GM21381 (cell line): ENCODE data around the gene LCN2.
"Not testable (repeated sequence)": the region's sequence is repeated elsewhere in the genome, so short reads cannot be mapped to it uniquely, and the experiment has no call there.

Source experiments
- ATAC-seq: cut with Tn5 transposase; IDR thresholded peaks from one replicate; pipeline ENCODE4 v1.9.1; 2021; ENCODE audit warnings: mild to moderate bottlenecking, moderate library complexity; ENCODE audit not compliant: unreplicated experiment

The LCN2 gene

DNA sequence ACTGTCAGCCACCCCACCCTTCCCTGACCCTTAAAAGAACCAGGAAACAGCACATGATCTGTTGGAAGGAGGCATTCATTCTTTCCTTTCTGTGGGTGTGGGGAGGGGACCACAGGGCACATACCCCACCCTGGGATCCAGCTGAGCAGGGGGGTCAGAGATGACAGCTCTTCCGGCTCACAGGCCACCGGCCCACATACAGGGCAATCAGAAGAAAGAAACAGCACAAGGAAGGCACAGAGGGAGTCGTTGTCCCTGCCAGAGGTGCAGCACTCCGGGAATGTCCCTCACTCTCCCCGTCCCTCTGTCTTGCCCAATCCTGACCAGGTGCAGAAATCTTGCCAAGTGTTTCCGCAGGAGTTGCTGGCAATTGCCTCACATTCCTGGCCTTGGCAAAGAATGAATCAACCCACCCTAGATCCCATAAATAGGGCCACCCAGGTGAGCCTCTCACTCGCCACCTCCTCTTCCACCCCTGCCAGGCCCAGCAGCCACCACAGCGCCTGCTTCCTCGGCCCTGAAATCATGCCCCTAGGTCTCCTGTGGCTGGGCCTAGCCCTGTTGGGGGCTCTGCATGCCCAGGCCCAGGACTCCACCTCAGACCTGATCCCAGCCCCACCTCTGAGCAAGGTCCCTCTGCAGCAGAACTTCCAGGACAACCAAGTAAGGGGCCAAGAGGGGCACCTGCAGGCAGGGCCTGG is at the start of gene LCN2:
TSS of gene LCN2 (plus strand) at position 453 of the 701 bp plus-strand sequence. CDS start at position 526, 73 bp downstream.
- ATAC-seq = no peak

DNA sequence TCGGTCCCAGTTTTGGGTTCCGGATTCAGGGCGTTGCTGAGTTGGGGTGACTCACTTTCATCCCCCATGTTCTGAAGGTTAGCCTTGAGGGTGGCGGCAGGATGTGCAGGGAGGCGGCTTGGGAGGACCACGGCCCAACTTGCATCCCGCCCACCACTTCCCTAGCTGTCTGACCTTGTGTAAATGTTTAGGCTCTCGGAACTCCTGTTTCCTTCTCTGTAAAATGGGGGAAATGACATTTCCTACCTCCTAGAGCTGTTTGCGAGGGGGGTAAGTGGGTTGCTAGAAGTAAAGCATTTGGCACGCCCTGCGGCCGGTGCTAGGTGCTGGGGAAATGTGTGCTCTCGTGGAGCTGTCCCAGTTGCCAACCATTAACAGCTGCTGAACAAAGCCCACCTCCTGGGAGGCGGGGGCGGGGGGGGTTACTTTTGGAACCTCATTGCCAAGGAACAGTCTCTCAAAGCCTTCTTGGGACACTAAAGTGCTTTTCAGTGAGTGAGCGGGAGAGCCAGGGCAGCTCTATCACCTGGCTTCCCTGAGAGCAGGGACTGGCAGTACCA is 49.2 kb upstream of the LCN2 start:
- no peak for ATAC-seq

DNA sequence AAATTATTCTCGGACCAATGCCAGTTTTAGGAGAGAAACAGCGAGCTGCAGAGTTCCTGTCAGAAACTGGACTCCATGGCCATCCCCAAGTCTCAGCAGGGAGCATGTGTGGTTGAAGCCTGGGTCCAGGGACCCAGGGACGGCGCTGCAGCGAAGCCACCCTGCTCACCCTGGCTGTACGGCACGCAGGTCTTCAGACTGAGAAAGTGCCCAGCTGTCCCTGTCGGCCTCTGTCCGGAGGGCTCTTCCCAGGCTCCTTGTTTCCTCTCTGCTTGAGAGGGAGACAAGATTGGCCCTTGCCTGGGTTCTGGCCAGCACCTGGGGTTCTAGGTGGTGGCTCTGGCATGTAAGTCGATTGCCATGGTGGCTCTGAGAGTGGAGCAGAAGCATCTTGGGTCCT is 48.7 kb upstream of the LCN2 start:
- no peak for ATAC-seq

DNA sequence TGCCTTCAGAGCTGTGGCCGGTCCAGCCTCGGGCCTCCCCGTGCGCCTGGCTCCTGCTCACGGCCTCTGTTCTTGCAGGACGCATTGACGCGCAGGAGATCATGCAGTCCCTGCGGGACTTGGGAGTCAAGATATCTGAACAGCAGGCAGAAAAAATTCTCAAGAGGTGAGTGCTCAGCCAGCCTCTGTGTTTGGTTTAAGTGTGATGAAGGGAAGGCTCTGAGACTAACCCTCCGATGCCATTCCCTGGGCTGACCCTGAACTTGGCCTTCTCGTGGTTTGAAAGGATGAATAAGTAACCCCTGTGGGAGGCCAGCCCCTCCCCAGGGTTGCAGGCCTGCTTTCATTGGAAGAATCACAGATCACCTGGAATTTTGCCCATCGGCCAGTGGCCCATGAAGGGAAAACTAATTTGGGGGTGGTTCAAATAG is 48.0 kb upstream of the LCN2 start:
- no peak for ATAC-seq

DNA sequence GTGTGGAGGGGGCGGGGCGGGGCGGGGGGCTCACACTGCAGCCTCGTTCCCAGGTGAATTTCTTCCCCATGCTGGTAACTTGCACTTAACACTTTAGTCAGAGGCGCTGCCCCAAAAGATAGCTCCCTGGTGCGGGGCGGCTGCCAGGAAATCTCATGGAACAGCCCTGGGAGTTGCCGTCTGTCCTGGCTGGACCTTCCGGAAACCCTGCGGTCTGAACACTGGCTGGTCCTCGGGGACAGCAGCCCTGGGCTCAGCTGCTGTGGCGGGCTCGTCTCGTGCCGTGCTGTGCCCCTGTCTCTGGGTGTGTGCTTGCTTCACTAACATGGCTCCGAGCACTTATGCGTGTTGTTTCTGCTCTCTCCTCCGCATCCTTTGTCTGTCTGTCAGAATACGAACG is 47.6 kb upstream of the LCN2 start:
- no peak for ATAC-seq

DNA sequence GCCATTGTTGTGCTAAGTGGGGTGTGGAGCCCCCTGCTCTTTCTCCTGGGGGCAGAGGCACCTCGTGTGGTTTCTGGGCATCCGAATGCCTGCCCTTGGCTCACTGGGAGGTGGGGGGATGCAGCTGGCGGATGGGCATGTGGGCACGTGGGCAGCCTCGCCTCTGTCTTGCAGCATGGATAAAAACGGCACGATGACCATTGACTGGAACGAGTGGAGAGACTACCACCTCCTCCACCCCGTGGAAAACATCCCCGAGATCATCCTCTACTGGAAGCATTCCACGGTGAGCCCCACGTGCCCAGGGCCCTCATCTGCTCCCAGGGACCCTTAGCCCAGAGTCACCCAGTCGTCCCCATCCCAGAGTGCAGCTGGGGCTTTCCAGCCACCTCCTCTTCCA is 47.1 kb upstream of the LCN2 start:
- ATAC-seq = no peak

DNA sequence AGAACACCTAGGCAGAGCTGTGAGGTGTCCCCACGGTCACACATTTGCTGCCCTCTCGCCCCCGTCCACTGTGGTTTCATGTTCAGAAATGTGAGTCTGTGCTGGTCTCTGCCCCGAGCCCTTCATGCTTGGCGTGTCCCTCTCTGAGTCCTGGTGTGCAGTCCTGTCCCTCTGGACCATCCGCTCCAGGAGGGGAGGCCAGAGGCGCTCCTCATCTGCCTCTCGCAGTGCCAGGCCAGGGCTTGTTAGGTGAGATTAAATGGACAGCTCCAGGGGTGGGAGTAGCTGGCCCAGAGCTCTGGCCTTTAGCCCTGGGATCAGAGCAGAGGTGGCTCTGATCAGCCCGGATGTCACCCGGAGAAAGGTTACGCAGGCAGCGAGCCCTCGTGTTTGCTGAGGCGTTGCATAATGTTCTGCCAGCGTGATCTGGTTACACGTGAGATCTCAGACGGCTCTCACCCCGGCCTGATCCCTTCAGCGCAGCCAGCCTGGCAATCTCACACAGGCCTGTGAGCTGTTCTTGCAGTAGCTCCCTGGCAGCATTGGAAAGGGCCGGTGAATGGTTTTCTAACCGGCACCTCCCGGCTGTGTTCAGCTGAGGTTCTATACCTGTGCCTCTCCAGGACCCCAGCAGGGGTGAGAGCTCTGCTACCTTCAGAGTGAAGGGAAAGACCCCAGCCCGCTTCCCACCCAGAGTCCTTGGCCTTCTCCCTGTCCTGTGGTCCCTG is 46.2 kb upstream of the LCN2 start:
- no peak for ATAC-seq

DNA sequence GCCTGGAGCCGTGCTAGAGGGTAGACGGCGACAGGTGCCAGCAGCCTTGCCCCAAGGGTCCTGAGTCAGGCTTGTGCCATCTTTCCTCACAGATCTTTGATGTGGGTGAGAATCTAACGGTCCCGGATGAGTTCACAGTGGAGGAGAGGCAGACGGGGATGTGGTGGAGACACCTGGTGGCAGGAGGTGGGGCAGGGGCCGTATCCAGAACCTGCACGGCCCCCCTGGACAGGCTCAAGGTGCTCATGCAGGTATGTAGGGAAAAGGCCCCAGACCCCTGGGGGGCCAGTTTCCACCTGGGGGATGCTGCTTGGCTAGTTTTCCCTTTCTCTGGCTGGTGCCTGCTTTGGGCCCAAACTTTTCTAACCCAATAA is 45.7 kb upstream of the LCN2 start:
- no peak for ATAC-seq

DNA sequence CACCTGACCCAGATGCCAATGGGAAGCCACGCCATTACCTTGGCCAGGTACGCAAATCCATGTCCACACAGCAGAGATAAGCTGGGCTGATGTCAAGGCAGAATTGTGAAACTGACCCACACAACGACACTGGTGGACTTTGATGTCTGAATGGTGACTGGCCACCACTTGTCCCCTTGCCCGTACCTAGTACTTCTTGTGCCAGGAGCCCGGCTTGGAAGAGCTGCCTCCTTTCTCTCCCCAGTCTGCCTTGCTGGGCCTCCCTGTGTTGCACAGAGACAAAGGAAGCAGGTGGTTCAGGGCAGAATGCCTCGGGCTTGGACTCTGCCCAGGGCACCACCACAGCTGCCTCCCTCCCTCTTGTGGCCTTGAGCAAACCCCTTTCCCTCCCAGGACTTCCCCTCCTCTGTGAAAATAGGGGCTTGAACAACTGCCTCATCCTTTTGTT is 45.1 kb upstream of the LCN2 start:
- ATAC-seq = no peak

DNA sequence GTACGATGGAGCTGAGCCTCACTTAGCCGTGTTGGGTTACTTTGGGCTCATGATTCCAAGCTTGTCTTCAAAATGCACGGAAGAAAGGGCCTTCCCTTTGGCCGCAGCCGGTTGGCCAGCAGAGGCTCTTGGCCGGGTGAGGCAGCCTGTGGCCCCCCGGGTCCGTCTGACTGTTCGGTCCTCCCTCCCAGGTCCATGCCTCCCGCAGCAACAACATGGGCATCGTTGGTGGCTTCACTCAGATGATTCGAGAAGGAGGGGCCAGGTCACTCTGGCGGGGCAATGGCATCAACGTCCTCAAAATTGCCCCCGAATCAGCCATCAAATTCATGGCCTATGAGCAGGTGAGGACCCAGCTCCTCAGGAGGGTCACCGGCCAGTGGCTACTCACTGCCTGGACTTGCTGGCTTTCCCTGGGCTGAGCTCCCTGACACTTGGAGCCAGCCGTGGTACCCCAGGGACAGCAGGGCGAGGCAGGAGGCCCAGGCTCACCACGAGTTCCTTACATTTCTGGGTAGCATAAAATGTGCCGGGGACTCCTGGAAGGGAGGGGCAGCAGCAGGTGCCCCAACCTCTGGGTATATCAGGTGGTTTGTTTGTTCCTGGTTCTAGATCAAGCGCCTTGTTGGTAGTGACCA is 43.6 kb upstream of the LCN2 start:
- no peak for ATAC-seq

DNA sequence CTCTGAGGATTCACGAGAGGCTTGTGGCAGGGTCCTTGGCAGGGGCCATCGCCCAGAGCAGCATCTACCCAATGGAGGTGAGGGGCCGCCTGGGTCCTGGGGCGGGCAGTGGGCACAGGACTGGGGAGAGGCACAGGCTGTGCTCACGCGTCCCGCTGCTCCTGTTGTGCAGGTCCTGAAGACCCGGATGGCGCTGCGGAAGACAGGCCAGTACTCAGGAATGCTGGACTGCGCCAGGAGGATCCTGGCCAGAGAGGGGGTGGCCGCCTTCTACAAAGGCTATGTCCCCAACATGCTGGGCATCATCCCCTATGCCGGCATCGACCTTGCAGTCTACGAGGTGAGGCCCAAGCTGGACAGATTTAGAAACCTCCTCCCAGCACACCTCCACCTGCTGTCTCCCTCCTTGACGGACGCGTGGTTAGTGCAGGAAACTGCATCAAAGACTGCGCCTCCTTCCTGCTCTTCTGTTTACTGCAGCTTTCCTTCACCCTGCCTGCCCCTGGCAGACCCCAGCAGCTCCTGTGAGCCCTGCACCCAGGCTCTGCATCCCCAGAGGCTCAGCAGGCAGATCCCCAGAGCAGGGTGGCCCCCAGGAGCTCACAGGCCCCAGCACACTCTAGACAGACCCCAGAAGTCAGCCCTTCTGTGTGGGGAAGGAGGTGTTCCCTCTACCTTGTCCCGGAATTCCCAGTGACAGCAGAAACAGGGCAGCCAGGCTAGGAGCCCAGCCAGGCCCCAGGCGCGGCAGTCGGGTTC is 42.9 kb upstream of the LCN2 start:
- no peak for ATAC-seq

DNA sequence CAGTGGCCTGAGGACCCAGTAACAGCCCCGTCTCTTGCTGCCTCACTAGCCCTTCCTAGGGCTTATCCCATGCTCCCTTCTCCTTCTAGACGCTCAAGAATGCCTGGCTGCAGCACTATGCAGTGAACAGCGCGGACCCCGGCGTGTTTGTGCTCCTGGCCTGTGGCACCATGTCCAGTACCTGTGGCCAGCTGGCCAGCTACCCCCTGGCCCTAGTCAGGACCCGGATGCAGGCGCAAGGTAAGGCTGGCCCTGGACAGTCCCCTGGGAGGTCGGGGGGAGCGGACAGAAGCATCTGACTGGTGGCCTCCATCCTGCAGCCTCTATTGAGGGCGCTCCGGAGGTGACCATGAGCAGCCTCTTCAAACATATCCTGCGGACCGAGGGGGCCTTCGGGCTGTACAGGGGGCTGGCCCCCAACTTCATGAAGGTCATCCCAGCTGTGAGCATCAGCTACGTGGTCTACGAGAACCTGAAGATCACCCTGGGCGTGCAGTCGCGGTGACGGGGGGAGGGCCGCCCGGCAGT is 42.2 kb upstream of the LCN2 start:
- ATAC-seq = no peak

DNA sequence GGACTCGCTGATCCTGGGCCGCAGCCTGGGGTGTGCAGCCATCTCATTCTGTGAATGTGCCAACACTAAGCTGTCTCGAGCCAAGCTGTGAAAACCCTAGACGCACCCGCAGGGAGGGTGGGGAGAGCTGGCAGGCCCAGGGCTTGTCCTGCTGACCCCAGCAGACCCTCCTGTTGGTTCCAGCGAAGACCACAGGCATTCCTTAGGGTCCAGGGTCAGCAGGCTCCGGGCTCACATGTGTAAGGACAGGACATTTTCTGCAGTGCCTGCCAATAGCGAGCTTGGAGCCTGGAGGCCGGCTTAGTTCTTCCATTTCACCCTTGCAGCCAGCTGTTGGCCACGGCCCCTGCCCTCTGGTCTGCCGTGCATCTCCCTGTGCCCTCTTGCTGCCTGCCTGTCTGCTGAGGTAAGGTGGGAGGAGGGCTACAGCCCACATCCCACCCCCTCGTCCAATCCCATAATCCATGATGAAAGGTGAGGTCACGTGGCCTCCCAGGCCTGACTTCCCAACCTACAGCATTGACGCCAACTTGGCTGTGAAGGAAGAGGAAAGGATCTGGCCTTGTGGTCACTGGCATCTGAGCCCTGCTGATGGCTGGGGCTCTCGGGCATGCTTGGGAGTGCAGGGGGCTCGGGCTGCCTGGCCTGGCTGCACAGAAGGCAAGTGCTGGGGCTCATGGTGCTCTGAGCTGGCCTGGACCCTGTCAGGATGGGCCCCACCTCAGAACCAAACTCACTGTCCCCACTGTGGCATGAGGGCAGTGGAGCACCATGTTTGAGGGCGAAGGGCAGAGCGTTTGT is 41.6 kb upstream of the LCN2 start:
- no peak for ATAC-seq

DNA sequence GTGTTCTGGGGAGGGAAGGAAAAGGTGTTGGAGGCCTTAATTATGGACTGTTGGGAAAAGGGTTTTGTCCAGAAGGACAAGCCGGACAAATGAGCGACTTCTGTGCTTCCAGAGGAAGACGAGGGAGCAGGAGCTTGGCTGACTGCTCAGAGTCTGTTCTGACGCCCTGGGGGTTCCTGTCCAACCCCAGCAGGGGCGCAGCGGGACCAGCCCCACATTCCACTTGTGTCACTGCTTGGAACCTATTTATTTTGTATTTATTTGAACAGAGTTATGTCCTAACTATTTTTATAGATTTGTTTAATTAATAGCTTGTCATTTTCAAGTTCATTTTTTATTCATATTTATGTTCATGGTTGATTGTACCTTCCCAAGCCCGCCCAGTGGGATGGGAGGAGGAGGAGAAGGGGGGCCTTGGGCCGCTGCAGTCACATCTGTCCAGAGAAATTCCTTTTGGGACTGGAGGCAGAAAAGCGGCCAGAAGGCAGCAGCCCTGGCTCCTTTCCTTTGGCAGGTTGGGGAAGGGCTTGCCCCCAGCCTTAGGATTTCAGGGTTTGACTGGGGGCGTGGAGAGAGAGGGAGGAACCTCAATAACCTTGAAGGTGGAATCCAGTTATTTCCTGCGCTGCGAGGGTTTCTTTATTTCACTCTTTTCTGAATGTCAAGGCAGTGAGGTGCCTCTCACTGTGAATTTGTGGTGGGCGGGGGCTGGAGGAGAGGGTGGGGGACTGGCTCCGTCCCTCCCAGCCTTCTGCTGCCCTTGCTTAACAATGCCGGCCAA is 40.8 kb upstream of the LCN2 start:
- ATAC-seq = no peak

DNA sequence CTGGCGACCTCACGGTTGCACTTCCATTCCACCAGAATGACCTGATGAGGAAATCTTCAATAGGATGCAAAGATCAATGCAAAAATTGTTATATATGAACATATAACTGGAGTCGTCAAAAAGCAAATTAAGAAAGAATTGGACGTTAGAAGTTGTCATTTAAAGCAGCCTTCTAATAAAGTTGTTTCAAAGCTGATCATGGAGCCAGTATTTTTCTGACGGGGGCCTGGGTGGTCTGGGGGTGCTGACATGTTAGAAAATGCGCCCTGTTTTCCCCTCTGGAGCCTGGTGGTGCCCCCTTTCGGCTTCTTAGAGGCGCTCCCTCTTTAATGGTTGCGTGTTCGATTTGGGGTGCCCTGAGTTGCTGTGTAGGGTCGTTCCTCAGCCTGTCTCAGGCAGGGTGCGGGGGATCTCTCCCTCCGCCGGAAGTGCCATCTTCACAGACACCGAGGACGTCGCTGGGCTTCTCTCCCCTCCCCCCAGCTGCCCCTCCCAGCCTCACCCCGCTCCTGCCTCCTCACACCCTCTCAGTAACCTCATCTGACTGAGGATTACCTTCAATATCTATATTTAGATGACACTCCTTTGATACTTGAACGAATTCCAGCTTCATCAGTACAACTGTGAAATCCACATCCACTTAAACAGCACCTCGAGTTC is 40.1 kb upstream of the LCN2 start:
- ATAC-seq = no peak

DNA sequence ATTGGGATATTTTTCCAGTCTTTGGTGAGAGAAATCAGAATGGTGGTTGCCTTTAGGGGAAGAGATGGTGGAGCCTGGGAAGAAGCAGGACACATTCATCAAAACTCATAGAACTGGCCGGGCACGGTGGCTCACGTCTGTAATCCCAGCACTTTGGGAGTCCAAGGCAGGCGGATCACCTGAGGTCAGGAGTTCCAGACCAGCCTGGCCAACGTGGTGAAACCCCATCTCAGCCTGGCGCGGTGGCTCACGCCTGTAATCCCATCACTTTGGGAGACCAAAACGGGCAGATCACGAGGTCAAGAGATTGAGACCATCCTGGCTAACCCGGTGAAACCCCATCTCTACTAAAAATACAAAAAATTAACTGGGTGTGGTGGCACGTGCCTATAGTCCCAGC is 37.5 kb upstream of the LCN2 start:
- ATAC-seq = not testable (repeated sequence)

DNA sequence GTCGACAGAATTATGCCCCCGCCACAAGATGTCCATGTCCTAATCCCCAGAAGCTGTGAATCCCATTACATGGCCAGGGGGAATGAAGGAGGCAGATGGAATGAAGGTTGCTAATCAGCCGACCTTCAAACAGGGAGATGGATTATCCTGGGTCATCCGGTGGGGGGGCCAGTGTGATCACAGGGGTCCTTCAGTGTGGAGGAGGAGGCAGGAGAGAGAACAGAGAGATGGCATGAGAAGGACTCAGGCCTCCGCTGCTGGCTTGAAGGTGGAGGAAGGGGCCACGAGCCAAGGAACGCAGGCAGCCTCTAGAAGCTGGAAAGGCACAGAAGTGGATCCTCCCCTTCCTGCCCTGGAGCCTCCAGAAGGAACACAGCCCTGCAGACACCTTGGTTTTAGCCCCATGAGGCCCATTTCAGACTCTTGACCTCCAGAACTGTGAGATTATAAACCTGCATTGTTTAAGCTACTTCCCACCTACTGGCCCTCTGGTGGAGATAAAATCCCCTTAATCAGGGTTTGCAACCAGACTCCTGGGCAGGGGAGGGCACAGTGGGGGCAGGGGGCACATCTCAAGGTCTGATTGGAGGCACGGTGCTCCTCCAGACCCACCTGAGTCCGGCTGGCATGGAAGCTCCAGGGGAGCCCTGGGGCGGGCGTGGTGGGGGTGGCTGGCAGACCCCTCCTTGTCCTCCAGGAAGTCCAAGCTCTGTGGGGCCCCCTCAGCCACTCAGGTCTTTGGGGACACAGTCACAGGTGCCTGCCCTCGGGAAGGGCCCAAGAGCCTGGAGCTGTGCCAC is 35.5 kb upstream of the LCN2 start:
- no peak for ATAC-seq
